ENCODE data around the gene COLEC11. TPM values are rescaled to one million over a fixed set of nuclear protein-coding genes. Genes with fewer than 3 reads are reported as not detected.

The COLEC11 gene
- total and polyA plus RNA-seq, 2 of the 13 experiments (the other 11 are each of a cell fraction or from before 2014, with no cell fraction given) = 1.5 to 3.0 TPM

DNA sequence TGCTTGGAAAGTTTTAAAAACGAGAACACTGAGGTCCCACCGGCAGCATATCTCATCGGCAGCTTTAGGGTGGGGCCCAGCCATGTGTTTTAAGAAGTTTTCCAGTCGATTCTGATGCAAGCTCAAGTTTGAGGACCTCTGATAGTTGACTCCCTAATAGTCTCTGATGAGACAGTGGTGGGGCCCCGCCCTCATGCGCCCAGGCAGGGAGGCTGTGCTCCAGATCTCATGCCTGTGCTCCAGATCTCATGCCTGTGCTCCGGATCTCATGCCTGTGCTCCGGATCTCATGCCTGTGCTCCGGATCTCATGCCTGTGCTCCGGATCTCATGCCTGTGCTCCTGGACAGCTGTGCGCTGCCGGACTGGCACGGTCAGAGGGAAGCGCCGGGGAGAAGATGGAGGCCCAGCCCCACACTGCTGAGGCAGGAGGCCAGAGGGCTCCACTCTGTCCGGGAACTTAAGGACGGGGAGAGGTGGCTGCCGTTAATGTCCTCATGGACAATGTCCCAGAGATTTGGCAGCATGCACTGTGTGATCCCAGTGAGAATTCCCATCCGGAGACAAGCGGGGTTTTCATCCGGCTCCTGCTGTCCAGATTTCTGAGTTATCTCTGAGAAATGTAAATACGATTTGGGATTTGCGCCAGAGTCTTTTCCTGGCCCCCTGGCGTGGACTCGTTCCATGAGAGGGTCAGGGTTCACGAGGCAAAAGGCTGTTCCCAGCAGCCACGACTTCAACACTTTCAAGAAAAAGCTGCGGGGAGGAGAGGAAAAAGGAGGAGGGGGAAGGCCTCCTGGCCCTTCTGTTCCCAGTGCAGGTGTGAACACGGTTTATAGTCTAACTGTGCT is 9.4 kb upstream of the COLEC11 start (continued):
- TF ChIP-seq, protein P1, sequence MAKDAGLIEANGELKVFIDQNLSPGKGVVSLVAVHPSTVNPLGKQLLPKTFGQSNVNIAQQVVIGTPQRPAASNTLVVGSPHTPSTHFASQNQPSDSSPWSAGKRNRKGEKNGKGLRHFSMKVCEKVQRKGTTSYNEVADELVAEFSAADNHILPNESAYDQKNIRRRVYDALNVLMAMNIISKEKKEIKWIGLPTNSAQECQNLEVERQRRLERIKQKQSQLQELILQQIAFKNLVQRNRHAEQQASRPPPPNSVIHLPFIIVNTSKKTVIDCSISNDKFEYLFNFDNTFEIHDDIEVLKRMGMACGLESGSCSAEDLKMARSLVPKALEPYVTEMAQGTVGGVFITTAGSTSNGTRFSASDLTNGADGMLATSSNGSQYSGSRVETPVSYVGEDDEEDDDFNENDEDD (CRISPR knock-in tag; IDR thresholded peaks at IDR 0.05; ENCODE audit: borderline replicate concordance) = 0 out of 2 replicates have a peak, but pooled peaks have one; percentile 14
- no peak for TF ChIP-seq HOXA7 (CRISPR knock-in tag; IDR thresholded peaks at IDR 0.05)
- TF ChIP-seq KAT7 (CRISPR knock-in tag; IDR thresholded peaks at IDR 0.05; ENCODE audit: borderline replicate concordance) = peak; percentile 72; the same call in 1 of the 2 replicates
- peak; percentile 81 for TF ChIP-seq ZBTB43 (CRISPR knock-in tag; conservative IDR thresholded peaks at IDR 0.05)
- peak; percentile 72; the same call in 1 of the 2 replicates for TF ChIP-seq ZNF367 (CRISPR knock-in tag; IDR thresholded peaks at IDR 0.05; ENCODE audit: borderline replicate concordance)
- TF ChIP-seq NR2F6 (IDR thresholded peaks at IDR 0.05) = peak; percentile 91
- peak; percentile 89 for TF ChIP-seq NR2F6 (CRISPR knock-in tag; IDR thresholded peaks at IDR 0.05)
- peak; percentile 89 for TF ChIP-seq HNF4A (CRISPR knock-in tag; IDR thresholded peaks at IDR 0.05)
- TF ChIP-seq TCF7L2 (IDR thresholded peaks at IDR 0.05; ENCODE audit: low read depth, low read length) = no peak
- no peak for TF ChIP-seq ZNF446 (CRISPR knock-in tag; IDR thresholded peaks at IDR 0.05)
- peak; percentile 35; the same call in 1 of the 2 replicates for TF ChIP-seq ZBTB38 (CRISPR knock-in tag; IDR thresholded peaks at IDR 0.05)
- no peak for TF ChIP-seq ZNF547 (CRISPR knock-in tag; IDR thresholded peaks at IDR 0.05)
- TF ChIP-seq ZBTB33 (CRISPR knock-in tag; IDR thresholded peaks at IDR 0.05) = peak; percentile 42; the same call in 1 of the 2 replicates
- peak; percentile 32; the same call in 1 of the 2 replicates for TF ChIP-seq SKIL (CRISPR knock-in tag; IDR thresholded peaks at IDR 0.05; ENCODE audit: borderline replicate concordance)
- peak; percentile 12; the same call in 1 of the 2 replicates for TF ChIP-seq ZBTB14 (CRISPR knock-in tag; IDR thresholded peaks at IDR 0.05)
- TF ChIP-seq MBD4 (IDR thresholded peaks at IDR 0.05; ENCODE audit: borderline replicate concordance, low read length) = no peak
- 0 out of 2 replicates have a peak, but pooled peaks have one; percentile 36 for TF ChIP-seq ZNF552 (CRISPR knock-in tag; IDR thresholded peaks at IDR 0.05; ENCODE audit: borderline replicate concordance)
- peak; percentile 77 for TF ChIP-seq ZNF543 (CRISPR knock-in tag; IDR thresholded peaks at IDR 0.05)
- TF ChIP-seq ZFYVE20 (CRISPR knock-in tag; IDR thresholded peaks at IDR 0.05; ENCODE audit: borderline replicate concordance, low read depth) = no peak
- peak; percentile 89; the same call in 1 of the 2 replicates for TF ChIP-seq TSC22D2 (CRISPR knock-in tag; IDR thresholded peaks at IDR 0.05; ENCODE audit: borderline replicate concordance)
